PC-3 (cell line): ENCODE results near the gene SLC7A6. TPM values are rescaled to one million over a fixed set of nuclear protein-coding genes. Genes with fewer than 3 reads are reported as not detected.

Source experiments
- ATAC-seq: fragments of 200-7000 bp; cut with Tn5 transposase; 2 replicates; pipeline ENCODE4 v1.9.1; 2020; ENCODE audit warnings: mild to moderate bottlenecking, moderate library complexity
- BruUV-seq: library from RNA; stranded (reverse); fragments of 400-500 nt; replicated peaks from 2 replicates; lab custom pipeline; 2021; lab: Mats Ljungman, UMichigan
- CTCF ChIA-PET: fragments of 300-600 bp; sonication (Branson Sonifier 250); formaldehyde crosslinking; loops from one replicate; lab custom pipeline; 2022; ENCODE audit warnings: antibody characterized with exemption; lab: Charles Lee
- POLR2A ChIA-PET: fragments of 300-600 bp; sonication (Branson Sonifier 250); formaldehyde crosslinking; loops from one replicate; lab custom pipeline; 2022; ENCODE audit warnings: antibody characterized with exemption; ENCODE audit not compliant: unreplicated experiment; lab: Charles Lee
- DNase-seq: peaks from one replicate; pipeline ENCODE4 v3.0.0-alpha.2; 2015
- H2AFZ ChIP-seq: fragments of 300-600 bp; sonication (generic); 2 replicates; pipeline ENCODE4 v1.6.0; 2016; ENCODE audit warnings: antibody characterized with exemption, low read length
- H3F3A ChIP-seq: fragments of 300-600 bp; sonication (generic); one replicate; pipeline ENCODE4 v1.6.0; 2017; ENCODE audit warnings: antibody characterized with exemption, low read length, control low read depth, mild to moderate bottlenecking; ENCODE audit not compliant: unreplicated experiment
- H3K27ac ChIP-seq: fragments of 300-600 bp; sonication (generic); 2 replicates; pipeline ENCODE4 v1.5.1; 2016; ENCODE audit warnings: mild to moderate bottlenecking, low read length
- H3K27me3 ChIP-seq: fragments of 300-600 bp; sonication (generic); 2 replicates; pipeline ENCODE4 v1.6.1; 2016; ENCODE audit warnings: low read length, mixed read lengths
- H3K36me3 ChIP-seq: fragments of 300-600 bp; sonication (generic); 2 replicates; pipeline ENCODE4 v1.6.1; 2016; ENCODE audit warnings: low read depth, mixed run types, low read length, mixed read lengths
- H3K4me1 ChIP-seq: fragments of 300-600 bp; sonication (generic); 2 replicates; pipeline ENCODE4 v1.5.1; 2016; ENCODE audit warnings: low read length; ENCODE audit not compliant: insufficient read depth
- H3K4me2 ChIP-seq: fragments of 300-600 bp; sonication (generic); 2 replicates; pipeline ENCODE4 v1.6.0; 2016; ENCODE audit warnings: low read length
- H3K4me3 ChIP-seq: fragments of 300-600 bp; sonication (generic); 2 replicates; pipeline ENCODE4 v1.5.1; 2016; ENCODE audit warnings: mild to moderate bottlenecking, low read length, mixed read lengths
- H3K79me2 ChIP-seq: fragments of 300-600 bp; sonication (generic); 2 replicates; pipeline ENCODE4 v1.6.1; 2017; ENCODE audit warnings: low read length, mixed read lengths
- H3K9ac ChIP-seq: fragments of 300-600 bp; sonication (generic); 2 replicates; pipeline ENCODE4 v1.6.0; 2016; ENCODE audit warnings: mild to moderate bottlenecking, low read length
- H3K9me2 ChIP-seq: fragments of 300-600 bp; sonication (generic); replicated peaks from 2 replicates; pipeline ENCODE4 v1.6.1; 2016; ENCODE audit warnings: mixed run types, low read length, mixed read lengths
- H3K9me3 ChIP-seq: fragments of 300-600 bp; sonication (generic); 2 replicates; pipeline ENCODE4 v1.6.1; 2016; ENCODE audit warnings: low read length, mixed read lengths
- H4K20me1 ChIP-seq: fragments of 300-600 bp; sonication (generic); 2 replicates; pipeline ENCODE4 v1.6.1; 2016; ENCODE audit warnings: low read length, mixed read lengths
- EZH2 ChIP-seq: fragments of 300-600 bp; sonication (generic); IDR thresholded peaks from one replicate; pipeline ENCODE4 v1.6.1; 2017; ENCODE audit warnings: antibody characterized with exemption, mild to moderate bottlenecking, low read length; ENCODE audit not compliant: unreplicated experiment
- EZH2phosphoT487 ChIP-seq: fragments of 300-600 bp; sonication (generic); IDR thresholded peaks from 2 replicates; pipeline ENCODE4 v1.6.1; 2018; ENCODE audit warnings: mild to moderate bottlenecking, antibody characterized with exemption, low read length, borderline replicate concordance
- intact Hi-C: fragments of 100-400 bp; cut with micrococcal nuclease; formaldehyde crosslinking; loops from 2 replicates; pipeline ENCODE4 v1.9.0; 2023
- total RNA-seq: library from RNA; depleted of rRNA; stranded (reverse); fragments of >200 nt; gene quantifications from 2 replicates; pipeline ENCODE4 v1.2.3, GENCODE V29; 2014
- TF ChIP-seq, protein P1 (sequence below): fragments of 300-600 bp; sonication (generic); conservative IDR thresholded peaks from 2 replicates; pipeline ENCODE4 v1.5.1; 2017; ENCODE audit warnings: antibody characterized with exemption, low read depth, mild to moderate bottlenecking, low read length

Gene SLC7A6
- total RNA-seq, 1 experiment from 2014 or later = 24.7 TPM

DNA sequence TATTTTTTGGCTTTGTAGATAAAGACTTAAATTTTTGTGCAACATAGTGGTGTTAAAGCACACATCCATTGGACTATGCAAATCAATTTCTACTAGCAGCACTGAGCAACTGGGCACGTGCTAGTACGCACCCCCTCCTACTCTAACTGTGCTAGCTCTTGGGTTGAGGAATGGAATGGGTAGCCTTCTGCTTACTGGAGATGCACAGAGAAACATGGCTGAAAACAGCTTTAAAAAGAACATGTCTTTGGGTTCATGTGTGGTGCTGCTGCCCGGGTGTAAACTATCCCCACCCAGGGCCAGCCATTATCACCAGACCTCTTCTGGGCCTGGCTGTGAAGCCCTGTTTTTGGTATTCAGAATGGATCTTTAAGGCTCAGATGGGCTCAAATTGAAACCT, 35.7 kb upstream of the SLC7A6 start:
- peaks cover 27% of the 10 kb centered on the region for H3K36me3 ChIP-seq

DNA sequence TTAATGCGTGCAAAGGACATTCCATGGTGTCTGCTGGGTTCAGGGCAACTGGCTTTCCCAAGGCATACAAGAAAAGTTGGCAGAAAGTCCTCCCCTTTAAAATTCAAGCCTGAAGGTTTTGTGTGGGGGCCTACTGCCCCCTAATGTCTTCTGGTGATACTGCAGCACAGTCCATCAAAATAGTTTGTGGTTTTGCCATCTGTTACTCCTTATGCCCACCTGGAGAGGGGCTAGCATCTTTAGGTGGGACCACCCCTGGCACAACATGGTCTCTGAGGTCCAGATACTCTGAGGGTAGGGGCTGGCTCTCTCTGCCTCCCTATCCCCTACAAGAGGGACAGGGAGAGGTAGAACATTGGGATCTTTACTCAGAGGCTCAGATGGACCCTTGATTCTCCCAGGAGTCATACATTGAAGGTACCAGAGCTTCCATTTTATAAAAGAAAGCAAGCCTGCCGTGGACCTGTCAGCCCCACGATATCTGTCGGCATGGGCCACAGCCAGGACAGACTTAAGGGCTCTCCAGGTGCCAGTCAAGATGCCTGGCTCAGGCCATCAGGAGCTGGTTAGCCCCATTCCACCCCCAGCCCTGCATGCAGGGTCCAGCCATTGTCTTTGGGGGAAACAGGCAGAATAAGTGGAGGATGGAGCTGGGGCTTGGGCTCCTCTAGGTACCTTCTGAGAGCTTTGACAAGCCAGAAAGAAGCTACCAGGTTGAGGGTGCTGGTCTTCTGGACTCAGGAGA, 34.7 kb upstream of the SLC7A6 start:
- POLR2A ChIA-PET = no interaction called here

More for the DNA sequence above, 35.7 kb upstream of the SLC7A6 start:
- ATAC-seq (no peak), DNase-seq (no peak)
- Histone ChIP-seq H4K20me1 (peaks cover 20% of the 10 kb centered on the region), H2AFZ (no peak overlapping the region), H3K9me3 (no peaks in the 10 kb centered on the region), H3K4me2 (no peak overlapping the region), H3K79me2 (peaks cover 26% of the 10 kb centered on the region), H3K4me1 (peaks cover 4% of the 10 kb centered on the region), H3K9ac (no peak overlapping the region), H3K27me3 (no peaks in the 10 kb centered on the region), H3F3A (no peaks in the 10 kb centered on the region), H3K4me3 (no peak overlapping the region), H3K9me2 (no peaks in the 10 kb centered on the region), H3K27ac (no peak overlapping the region)
- ChIA-PET POLR2A (interaction anchor here (0.7 kb wide), 1 partner anchor 9 kb away, joined by 4 read pairs; no protein-coding TSS in a partner anchor), CTCF (interaction anchor here (0.9 kb wide), 1 partner anchor 135 kb away, joined by 3 read pairs; no protein-coding TSS in a partner anchor)
- intact Hi-C loops = loop anchor here (2.0 kb wide), 2 partner anchors 28 to 134 kb away; no protein-coding TSS in a partner anchor
- TF ChIP-seq EZH2phosphoT487 (no peak), EZH2 (no peak)
- TF ChIP-seq, protein P1, sequence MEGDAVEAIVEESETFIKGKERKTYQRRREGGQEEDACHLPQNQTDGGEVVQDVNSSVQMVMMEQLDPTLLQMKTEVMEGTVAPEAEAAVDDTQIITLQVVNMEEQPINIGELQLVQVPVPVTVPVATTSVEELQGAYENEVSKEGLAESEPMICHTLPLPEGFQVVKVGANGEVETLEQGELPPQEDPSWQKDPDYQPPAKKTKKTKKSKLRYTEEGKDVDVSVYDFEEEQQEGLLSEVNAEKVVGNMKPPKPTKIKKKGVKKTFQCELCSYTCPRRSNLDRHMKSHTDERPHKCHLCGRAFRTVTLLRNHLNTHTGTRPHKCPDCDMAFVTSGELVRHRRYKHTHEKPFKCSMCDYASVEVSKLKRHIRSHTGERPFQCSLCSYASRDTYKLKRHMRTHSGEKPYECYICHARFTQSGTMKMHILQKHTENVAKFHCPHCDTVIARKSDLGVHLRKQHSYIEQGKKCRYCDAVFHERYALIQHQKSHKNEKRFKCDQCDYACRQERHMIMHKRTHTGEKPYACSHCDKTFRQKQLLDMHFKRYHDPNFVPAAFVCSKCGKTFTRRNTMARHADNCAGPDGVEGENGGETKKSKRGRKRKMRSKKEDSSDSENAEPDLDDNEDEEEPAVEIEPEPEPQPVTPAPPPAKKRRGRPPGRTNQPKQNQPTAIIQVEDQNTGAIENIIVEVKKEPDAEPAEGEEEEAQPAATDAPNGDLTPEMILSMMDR = no peak
- no TSS peak for BruUV-seq

More for the DNA sequence above, 34.7 kb upstream of the SLC7A6 start:
- Histone ChIP-seq H3K9ac (no peak overlapping the region), H3K79me2 (peaks cover 34% of the 10 kb centered on the region), H3K9me3 (no peaks in the 10 kb centered on the region), H3K4me3 (no peak overlapping the region), H3K36me3 (peaks cover 30% of the 10 kb centered on the region), H3K27me3 (no peaks in the 10 kb centered on the region), H3K27ac (no peak overlapping the region), H3K4me2 (no peak overlapping the region), H3K9me2 (no peaks in the 10 kb centered on the region), H3K4me1 (peaks cover 13% of the 10 kb centered on the region), H4K20me1 (peaks cover 23% of the 10 kb centered on the region), H2AFZ (no peak overlapping the region), H3F3A (no peaks in the 10 kb centered on the region)
- CTCF ChIA-PET = no interaction called here
- intact Hi-C loops = loop anchor here (2.0 kb wide), 2 partner anchors 29 to 135 kb away; no protein-coding TSS in a partner anchor
- TF ChIP-seq EZH2phosphoT487 = no peak
- TF ChIP-seq, protein P1 = peak; percentile 81
- no peak for TF ChIP-seq EZH2
- peak; percentile 64 for DNase-seq
- BruUV-seq = no TSS peak
- ATAC-seq = no peak
